HG03342 (cell line): ENCODE results near the gene IFITM1.
"Not testable (repeated sequence)": the region's sequence is repeated elsewhere in the genome, so short reads cannot be mapped to it uniquely, and the experiment has no call there.

Experiments used
- ATAC-seq: cut with Tn5 transposase; IDR thresholded peaks from one replicate; pipeline ENCODE4 v1.9.1; 2021; ENCODE audit warnings: mild to moderate bottlenecking, moderate library complexity; ENCODE audit not compliant: unreplicated experiment

The IFITM1 gene

GRCh38 chr11:308740-309665, 4.8 kb upstream of the IFITM1 start:
- not testable (repeated sequence) for ATAC-seq

DNA sequence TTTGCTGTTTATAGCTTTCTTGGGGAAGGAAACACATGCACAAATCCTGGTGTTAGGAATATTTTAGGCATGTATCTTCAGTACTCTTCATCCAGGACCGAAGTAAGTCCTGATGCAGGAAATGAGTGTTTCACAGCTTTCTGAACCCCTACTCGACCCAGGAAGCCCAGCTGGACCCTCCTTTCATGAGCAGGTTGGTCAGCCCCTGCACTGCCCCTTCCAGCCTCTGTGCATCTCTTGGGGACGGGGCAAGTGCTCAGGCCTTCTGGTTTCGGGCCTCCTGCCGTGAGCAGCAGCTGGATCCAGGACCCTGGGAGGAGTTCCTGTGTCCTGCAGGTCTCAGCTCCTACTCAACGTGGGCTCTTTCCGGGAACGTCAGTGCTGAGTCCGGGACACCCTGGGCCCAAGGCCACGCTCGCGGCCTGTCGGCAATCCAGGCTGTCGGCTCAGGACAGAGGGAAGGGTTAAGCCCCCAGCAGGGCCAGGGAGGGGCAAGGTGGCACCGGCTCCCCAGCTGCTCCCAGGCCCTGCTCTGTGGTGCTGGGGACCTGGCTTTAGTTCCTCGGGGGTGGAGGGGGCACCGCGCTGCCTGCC, 3.8 kb upstream of the IFITM1 start:
- ATAC-seq: not testable (repeated sequence)

DNA sequence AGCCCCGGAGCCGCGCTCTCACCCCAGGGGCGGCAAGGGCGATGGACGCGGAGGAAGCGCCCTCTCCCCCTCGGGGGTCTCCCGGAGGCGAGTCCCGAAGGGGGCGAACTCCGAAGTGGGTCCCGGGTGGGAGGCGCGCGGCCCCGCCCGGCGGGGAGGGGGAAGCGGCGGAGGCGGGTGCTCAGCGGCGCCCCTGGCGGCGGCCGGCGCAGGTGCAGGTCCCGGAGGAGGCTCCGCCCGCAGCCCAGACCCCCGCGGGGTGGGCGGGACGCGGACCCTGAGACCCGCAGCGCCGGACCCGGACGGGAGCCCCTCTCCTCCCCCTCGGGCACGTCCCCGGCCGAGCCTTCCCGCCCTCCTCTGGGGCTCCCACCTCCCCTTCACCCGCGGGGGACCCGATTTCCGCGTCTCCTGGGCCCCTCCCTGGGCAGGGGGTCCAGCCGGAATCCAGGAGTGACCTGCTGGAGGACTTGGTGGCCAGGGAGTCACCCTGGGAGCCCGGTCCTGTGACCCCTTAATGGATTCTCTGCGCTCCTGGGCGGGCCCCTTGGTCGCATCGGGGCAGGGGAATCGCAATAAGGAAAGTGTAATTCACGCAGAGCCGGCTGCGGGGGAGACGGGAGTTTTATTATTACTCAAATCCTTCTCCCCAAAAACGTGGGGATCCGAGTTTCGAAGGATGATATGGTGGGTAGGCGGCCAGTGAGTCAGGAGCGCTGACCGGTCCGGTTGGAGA, 2.7 kb upstream of the IFITM1 start:
- ATAC-seq: not testable (repeated sequence)

- no peak for ATAC-seq
Observed at GRCh38 chr11:312092-312816, 1.6 kb upstream of the IFITM1 start.

DNA sequence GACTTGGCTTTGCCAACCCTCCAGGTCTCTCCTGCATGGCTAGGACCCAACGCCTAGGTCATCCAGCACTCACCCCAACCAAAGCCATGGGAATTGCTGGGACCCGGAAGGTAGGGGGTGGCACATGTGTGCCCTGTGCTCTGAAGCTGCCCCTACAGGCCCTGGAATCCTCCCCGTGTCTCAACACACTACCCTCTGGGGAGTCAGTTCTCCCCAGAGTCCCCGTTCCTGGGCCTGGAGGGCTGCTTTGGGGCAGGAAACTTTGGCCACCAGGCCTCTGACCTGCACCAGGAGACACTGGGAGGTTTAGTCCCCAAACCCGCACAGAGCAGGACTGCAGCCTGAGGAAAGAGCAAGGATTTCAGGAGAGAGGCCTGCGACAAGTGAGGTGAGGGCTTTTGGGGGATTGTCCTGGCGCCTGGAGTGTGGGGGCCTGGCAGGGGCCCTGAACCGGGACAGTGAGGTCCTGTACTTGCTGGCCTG, 495 bp upstream of the IFITM1 start:
- ATAC-seq: no peak

DNA sequence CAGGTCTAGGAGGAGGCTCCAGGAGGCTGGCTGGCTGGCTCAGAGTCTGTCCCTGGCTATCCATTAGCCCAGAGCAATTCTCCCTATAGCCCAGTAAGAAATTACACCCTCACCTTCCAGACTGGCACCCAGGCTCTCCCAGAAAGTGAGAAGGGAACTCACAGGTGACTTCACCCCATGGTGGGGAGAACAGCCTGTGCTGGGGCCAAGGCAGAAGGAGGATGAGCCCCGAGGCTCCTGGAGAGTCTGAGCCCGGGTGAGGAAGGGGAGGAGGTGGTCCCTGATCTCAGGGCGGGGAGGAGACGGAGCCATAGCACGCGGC, 675 bp downstream of the IFITM1 start:
- ATAC-seq: not testable (repeated sequence)

- no peak for ATAC-seq
Observed at GRCh38 chr11:315051-315481, 1.2 kb downstream of the IFITM1 start.

DNA sequence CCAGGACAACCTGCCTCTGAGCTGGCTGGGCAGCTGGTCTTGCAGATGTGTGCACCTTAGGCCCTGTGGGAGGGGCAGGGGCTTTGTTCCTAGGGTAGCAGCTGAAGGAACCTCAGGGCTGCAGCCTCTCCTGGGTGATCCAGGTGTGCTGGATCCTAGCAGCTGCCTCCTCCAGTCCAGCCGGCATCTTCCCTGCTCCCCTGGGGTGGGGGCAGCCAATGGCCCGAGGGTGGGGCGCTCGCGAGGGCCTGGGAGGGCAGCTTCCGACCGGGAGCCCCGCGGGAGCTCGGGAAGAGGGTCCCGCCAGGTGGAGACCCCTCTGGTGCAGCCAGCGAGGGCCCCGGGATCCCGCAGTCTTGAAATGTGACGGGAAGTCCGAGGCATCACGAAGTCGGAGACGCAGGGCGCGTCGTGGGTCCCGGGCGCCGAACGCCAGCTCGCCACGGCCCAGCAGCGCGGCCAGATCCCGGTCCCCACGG, 1.7 kb downstream of the IFITM1 start:
- ATAC-seq: no peak

- ATAC-seq: no peak
Observed at GRCh38 chr11:316031-316701, 2.3 kb downstream of the IFITM1 start.

DNA sequence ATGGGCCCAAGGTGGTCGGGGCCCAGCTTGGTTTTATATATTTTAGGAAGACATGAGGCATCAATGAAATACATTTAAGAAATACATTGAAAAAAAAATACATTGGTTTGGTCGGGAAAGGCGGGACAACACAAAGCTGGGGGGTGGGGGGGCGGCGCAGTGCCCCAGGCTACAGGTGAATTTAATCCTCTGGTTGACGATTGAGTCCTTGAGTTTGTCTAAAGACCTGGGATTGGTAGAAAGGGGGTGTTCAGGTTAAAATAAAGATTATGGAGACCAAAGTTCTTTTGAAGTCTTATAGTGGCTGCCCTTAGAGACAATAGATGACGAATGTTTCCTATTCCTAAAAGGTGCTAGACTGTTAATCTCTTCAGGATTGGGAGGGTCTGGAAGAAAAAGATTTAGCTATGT, 3.1 kb downstream of the IFITM1 start:
- ATAC-seq: no peak

- not testable (repeated sequence) for ATAC-seq
Observed at GRCh38 chr11:317668-318404, 4.0 kb downstream of the IFITM1 start.

DNA sequence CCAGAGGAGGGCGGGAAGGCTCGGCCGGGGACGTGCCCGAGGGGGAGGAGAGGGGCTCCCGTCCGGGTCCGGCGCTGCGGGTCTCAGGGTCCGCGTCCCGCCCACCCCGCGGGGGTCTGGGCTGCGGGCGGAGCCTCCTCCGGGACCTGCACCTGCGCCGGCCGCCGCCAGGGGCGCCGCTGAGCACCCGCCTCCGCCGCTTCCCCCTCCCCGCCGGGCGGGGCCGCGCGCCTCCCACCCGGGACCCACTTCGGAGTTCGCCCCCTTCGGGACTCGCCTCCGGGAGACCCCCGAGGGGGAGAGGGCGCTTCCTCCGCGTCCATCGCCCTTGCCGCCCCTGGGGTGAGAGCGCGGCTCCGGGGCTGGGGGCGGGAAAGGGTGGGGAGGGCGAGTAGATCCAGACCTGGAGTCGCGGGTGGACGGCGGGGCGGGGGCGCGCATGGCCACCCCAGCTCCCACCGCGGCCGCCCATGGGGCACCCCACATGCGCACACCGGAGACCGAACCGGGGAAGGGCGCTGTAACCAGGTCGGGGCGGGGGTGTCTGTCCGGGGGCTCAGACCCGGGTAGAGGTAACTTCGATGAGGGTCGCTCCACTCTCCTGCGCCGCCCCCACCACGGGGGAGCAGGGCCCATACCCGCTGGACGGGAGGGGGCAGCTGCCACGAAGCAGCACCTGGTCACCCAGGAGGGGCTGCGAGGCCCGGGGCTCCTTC, 4.7 kb downstream of the IFITM1 start:
- peak; percentile 39 for ATAC-seq

DNA sequence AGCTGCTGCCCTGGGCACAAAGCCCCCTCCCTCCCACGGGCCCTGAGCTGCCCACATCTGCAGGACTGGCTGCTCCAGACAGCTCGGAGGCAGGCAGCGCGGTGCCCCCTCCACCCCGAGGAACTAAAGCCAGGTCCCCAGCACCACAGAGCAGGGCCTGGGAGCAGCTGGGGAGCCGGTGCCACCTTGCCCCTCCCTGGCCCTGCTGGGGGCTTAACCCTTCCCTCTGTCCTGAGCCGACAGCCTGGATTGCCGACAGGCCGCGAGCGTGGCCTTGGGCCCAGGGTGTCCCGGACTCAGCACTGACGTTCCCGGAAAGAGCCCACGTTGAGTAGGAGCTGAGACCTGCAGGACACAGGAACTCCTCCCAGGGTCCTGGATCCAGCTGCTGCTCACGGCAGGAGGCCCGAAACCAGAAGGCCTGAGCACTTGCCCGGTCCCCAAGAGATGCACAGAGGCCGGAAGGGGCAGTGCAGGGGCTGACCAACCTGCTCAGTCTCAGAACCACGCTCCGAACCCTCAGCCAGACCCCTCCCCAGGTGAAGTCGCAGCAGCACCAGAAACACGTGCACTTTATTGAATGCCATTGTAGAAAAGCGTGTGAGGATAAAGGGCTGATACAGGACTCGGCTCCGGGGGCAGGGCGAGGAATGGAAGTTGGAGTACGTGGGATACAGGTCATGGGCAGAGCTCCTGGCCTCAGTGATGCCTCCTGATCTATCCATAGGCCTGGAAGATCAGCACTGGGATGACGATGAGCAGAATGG, 5.5 kb downstream of the IFITM1 start:
- ATAC-seq: not testable (repeated sequence)

- not testable (repeated sequence) for ATAC-seq
Observed at GRCh38 chr11:319888-320273, 6.0 kb downstream of the IFITM1 start.

- no peak for ATAC-seq
Observed at GRCh38 chr11:324156-324555, 10.3 kb downstream of the IFITM1 start.

DNA sequence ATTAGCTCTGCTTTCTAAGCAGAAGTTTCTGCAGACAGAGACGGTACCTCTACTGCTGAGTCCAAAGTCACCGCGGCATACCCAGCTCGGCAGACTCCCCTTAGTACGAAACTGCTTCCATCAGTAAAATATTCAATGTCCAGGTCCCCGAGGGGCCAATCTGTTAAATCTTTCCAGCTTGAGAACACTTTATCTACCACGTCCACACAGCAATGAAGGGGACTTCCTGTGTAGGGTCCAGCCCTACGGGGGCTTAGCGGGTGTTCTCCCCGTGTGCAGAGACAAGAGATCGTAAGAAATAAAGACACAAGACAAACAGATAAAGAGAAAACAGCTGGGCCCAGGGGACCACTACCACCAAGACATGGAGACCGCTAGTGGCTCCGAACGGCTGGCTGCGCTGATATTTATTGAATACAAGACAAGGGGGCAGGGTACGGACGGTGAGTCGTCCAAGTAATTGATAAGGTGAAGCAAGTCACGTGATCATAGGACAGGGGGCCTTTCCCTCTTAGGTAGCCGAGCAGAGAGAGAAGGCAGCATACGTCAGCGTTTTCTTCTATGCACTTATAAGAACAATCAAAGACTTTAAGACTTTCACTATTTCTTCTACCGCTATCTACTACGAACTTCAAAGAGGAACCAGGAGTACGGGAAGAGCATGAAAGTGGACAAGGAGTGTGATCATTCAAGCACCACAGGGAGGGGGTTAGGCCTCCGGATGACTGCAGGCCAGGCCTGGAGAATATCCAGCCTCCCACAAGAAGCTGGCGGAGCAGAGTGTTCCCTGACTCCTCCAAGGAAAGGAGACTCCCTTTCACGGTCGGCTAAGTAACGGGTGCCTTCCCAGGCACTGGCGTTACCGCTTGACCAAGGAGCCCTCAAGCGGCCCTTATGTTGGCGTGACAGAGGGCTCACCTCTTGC, 11.0 kb downstream of the IFITM1 start:
- ATAC-seq: not testable (repeated sequence)
